Peyer's patch (tissue), 4 donors: ENCODE results near the gene TFF2.

Source experiments
- POLR2A ChIP-seq, 2 donors: fragments of 450-650 bp; IDR thresholded peaks; one replicate each; pipeline ENCODE4 v1.5.1; 2017; ENCODE audit warnings: antibody characterized with exemption in 2 of 2, mild to moderate bottlenecking in 2 of 2, moderate library complexity in 2 of 2
- TF ChIP-seq, protein P1 (sequence below), 6 experiments: fragments of 450-650 bp in 4 of 6; fragments of 200-600 bp in 2 of 6; sonication (generic) in 1 of 6; IDR thresholded peaks; one replicate each; pipeline ENCODE4 v1.5.1; 2017 to 2019; ENCODE audit warnings: antibody characterized with exemption in 6 of 6, mild to moderate bottlenecking in 3 of 6, moderate library complexity in 1 of 6

DNA sequence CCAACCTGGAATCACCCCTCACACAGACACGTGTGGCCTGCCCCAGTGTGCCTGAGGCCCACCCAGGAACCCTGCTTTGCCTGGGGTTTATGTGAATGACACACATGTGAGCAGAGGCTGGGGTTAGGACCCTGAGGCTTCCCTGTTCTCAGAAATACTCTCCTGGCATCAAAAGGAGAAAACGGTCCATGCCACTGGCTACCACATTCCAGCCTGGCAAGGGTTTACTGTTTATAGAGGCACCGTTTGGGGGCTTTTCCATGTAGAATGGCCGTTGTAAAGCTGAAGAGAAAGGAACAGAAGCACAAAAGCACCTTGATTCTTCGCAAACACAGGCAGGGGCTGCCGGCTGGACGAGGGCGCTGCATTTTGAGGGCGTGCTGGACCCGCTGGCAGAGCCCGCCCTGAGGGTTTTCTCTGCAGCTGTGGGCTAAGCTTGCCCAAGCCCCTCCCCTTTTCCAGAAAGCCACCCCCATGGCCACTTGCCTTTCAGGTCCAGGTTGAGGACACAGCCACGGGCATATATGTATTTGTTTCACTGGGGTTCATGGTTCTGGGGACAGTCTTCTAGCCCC lies 48.6 kb downstream of the TFF2 start:
- no peak for TF ChIP-seq POLR2A (IDR thresholded peaks at IDR 0.05)
- TF ChIP-seq, protein P1, sequence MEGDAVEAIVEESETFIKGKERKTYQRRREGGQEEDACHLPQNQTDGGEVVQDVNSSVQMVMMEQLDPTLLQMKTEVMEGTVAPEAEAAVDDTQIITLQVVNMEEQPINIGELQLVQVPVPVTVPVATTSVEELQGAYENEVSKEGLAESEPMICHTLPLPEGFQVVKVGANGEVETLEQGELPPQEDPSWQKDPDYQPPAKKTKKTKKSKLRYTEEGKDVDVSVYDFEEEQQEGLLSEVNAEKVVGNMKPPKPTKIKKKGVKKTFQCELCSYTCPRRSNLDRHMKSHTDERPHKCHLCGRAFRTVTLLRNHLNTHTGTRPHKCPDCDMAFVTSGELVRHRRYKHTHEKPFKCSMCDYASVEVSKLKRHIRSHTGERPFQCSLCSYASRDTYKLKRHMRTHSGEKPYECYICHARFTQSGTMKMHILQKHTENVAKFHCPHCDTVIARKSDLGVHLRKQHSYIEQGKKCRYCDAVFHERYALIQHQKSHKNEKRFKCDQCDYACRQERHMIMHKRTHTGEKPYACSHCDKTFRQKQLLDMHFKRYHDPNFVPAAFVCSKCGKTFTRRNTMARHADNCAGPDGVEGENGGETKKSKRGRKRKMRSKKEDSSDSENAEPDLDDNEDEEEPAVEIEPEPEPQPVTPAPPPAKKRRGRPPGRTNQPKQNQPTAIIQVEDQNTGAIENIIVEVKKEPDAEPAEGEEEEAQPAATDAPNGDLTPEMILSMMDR (IDR thresholded peaks at IDR 0.05): no peak
